Measurements from ENCODE around the gene BAD.

BAD gene

DNA sequence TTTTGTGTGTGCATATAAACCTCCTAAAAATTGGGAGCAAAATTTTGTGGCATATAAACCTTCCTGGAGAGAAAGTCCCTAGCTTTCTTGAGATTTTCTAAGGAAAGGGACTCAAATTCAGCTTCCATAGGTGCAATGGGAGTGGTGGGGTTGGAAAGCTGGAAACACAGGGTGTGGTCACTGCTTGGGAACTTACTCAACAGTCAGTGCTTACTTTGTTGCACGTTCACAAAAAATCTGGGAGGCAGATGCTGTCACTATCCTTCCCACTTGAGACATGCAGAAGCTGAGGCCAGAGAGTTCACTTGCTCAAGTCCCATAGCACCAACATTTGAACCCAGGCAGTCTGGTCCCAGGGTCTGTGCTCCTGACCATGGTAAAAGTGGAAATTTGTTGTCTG, 11.8 kb upstream of the BAD start:
- DNase-seq (ENCODE audit: low read depth, low spot score): no peak

DNA sequence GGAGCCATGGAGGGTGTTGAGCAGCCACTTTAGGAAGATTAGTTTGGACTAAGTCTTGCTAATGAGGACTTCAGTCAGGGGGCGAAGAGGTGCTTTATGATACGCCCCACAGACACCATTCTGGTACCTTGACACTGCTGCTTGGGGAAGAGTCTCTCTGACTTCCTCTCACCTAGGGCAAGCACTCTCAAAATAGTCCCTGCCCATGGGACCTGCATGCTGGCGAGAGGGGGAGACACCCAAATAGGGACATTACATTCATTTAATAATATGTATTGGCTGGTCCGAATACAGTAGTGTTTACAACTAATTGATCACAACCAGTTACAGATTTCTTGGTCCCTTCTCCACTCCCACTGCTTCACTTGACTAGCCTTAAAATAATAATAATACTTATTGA, 11.3 kb upstream of the BAD start:
- no peak for DNase-seq (ENCODE audit: low read depth, low spot score)

DNA sequence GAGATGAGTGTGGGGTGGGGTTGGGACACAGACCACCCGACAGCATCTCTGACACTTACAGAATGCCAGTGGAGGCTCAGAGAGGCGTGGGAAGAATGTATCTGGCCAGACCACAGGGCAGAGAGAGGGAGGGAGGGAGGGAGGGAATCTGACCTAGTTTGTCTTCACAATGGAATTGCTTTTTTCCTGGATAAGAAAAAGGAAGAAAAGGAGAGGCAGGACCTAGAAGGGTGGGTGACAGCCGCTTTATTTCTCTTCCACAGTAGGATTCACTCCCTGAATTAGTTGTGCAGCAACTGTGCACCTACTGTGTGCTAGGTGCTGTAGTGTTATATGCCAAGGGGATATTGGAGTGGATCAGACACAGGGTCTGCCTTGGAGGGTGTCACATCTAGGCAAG, 10.3 kb upstream of the BAD start:
- DNase-seq (ENCODE audit: low read depth, low spot score): no peak

DNA sequence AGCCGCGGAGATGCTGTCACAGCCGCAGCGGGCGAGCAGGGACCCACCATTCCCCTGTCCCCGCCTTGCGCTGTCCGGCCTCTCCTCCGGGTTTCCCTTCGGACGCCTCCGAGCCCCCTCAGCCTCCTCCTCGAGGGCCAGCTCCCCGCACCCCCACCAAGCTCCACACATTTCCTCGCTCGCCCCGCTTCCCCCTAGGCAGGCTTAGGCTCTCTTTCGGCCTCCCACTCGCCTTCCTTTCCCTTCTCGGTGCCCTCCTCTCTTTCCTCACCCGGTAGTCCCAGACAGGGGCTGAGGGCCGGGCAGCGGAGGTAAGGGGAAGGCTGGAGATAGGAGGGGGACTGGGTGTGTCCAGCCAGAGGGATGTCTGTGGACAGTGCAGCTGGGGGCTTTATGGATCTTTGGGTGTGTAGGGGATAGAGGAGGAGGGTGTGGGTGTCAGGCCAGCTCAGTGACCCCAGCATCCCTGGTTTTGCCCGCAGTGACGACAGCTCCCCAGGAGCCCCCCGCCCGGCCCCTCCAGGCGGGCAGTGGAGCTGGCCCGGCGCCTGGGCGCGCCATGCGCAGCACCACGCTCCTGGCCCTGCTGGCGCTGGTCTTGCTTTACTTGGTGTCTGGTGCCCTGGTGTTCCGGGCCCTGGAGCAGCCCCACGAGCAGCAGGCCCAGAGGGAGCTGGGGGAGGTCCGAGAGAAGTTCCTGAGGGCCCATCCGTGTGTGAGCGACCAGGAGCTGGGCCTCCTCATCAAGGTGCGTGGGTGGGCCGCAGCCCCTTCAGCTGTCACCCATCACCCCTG, 8.2 kb upstream of the BAD start:
- no peak for DNase-seq (ENCODE audit: low read depth, low spot score)

DNA sequence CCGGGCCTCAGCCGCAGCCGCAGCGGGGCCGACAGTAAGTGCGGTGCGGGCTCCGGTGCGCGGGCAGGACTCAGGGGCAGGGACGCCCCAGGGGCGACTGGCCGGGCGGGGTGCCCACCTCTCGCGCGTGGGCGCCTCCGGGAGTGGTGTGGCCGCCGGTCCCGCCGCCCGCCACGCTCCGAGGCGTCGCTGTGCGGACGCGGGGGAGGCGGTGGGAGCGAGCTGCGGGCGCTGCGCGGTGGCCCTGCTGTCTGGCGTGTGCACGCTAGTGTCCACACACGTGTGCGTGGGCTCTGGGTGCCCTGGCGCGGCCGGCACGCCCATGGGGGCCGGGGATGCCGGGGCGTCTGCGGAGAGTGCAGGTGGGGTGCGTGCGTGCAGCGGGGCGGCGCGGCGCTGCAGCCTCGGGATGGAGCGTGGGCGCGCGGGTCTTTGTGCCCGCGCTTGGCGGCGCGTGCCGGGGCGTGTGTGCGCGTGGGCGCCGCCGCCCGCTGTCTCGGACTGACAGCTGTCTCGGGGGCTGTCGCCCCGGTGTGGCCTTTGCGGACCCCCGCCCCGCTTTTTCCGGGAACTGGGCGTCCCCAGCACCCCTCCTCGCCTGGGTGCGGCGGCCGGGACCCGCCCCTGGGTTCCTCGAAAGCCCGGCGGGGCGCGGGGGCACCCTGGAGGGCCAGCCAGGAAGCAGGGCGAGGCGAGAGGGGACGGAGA, 7.4 kb upstream of the BAD start:
- DNase-seq (ENCODE audit: low read depth, low spot score): no peak

DNA sequence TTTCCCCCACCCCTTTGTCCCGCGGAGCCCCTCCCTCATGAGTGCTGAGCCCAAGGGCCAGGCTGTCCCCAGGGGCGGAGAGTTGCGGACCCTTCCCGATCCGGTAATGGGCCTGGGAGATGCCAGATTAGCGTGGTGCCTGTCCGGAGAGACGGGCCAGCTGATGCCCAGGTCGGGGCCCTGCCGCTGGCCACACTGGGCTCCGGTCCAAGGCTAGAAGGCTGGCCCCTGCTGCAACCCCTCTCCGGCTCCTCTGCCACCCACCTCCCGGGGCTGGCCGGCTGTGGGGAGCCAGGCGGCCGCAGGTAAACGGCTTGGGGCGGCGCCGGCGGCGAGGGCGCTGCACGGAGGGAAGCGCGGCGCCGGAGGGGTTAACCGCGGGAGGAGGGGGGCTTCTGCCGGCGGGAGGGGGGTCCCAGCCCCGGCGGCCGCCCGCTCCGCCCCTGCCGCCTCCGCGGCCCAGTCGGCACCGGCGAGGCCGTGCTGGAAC, 6.8 kb upstream of the BAD start, which contains the start of gene KCNK4:
TSS of gene KCNK4 (plus strand) at position 41 of the 490 bp plus-strand sequence. CDS start 1,717 bp downstream, outside the sequence.
- DNase-seq (ENCODE audit: low read depth, low spot score): no peak

DNA sequence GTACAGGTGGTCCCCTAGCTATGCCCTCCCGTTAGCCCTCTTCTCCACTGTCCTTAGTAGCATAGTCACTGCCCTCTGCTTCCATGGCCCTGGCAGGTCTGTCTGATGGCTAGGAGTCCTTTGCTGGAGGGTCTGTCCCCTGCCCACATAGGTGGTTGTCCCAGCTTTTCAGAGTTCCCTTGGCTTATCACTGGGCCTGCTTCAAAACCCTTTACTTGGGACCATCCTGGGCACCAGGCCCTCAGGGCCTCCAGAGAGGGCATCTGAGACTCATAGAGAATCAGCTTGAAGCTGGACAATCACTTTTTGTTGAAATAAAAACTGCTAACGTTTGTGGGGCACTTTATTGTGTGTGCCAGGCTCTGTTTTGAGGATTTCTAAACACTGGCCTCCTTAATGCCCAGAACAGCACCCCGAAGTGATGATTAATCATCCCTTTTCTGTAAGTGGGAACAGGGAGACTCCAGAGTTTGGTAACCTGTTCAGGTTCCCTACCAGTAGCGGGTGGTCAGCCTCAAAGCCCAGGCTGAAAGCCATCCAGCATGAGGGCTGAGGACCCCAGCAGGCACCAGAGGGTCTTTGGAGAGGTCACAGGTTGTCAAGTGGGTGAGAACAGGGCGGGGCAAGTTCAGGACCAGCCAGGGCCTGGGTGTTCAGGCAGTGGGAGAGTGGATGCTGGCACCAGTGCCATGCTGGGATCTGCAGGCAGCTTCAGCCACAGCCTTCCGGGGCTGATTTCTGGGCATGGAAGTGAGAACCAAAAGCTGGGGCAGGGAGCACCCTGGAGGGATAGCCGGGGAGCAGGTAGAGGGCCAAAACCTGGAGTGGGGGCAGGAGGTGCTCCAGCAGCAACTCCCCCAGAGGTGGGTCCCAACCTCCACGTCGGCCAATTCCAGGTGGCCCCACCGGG, 6.1 kb upstream of the BAD start:
- no peak for DNase-seq (ENCODE audit: low read depth, low spot score)

DNA sequence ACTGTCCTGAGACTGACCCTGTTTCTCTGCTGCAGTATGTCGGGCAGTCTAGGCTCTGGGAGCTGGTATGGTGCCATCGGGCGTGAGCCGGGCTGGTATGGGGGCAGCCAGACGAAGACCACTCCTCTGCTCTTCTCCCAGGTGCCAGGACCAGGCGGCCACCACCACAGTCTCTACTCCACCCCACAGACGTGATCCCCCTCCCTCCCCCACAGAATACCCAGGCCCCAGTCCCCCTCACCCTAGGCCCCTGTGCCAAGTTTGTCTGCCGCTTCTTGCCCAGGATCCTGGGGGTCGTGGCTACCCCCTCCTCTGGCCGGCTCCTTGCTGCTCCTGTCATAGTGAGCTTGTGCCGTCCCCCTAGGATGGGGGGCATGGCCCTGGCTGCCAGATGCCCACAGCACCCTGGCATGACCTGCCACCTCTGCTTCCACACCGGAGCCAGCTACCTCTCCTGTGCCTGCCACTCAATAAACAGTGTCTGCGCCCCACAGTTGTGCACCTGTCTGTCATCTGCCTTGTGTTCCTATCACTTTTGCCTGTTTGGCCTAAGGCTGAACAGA, 4.6 kb upstream of the BAD start:
- no peak for DNase-seq (ENCODE audit: low read depth, low spot score)

DNA sequence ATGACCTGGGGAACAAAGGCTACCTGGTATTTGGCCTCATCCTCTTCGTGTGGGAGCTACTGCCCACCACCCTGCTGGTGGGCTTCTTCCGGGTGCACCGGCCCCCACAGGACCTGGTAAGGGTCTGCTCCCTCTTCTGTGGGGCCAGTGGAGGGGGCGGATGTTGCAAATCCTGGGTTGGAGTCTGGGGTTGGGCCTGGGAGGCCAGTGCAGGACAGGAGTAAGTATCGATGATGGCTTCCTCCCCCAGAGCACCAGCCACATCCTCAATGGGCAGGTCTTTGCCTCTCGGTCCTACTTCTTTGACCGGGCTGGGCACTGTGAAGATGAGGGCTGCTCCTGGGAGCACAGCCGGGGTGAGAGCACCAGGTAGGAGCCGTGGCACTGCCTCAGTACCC, 3.9 kb upstream of the BAD start:
- DNase-seq (ENCODE audit: low read depth, low spot score): no peak

DNA sequence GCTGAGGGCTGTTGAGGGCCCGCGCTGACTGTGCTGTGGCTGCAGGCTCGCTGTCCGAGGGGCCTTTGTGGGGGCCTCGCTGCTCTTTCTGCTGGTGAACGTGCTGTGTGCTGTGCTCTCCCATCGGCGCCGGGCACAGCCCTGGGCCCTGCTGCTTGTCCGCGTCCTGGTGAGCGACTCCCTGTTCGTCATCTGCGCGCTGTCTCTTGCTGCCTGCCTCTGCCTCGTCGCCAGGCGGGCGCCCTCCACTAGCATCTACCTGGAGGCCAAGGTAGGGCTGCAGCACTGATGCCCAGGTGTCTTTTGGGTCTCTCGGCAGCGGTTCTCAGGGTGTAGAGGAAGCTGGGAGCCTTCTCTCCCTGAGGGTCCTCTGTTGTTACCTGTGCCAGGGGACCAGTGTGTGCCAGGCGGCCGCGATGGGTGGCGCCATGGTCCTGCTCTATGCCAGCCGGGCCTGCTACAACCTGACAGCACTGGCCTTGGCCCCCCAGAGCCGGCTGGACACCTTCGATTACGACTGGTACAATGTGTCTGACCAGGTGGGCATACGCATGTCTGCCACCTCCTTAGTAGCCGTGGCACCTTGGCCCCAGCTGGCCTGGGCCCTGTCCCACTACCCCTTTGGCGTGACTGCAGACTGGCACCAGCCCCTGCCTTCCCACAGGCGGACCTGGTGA, 3.3 kb upstream of the BAD start:
- DNase-seq (ENCODE audit: low read depth, low spot score): no peak

DNA sequence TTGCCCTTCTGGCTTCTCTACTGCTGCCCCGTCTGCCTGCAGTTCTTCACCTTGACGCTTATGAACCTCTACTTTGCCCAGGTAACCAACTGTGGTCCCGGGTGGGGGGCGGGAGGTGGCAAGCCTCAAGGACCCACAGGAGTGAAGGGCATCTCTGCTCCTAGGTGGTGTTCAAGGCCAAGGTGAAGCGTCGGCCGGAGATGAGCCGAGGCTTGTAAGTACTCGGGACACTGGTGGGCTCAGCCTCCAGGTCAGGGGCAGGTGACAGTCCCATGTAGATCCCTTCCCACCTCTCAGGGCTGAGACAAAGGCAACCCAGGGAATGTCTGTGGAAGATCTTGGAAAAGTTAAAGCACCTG, 2.3 kb upstream of the BAD start:
- DNase-seq (ENCODE audit: low read depth, low spot score): no peak

DNA sequence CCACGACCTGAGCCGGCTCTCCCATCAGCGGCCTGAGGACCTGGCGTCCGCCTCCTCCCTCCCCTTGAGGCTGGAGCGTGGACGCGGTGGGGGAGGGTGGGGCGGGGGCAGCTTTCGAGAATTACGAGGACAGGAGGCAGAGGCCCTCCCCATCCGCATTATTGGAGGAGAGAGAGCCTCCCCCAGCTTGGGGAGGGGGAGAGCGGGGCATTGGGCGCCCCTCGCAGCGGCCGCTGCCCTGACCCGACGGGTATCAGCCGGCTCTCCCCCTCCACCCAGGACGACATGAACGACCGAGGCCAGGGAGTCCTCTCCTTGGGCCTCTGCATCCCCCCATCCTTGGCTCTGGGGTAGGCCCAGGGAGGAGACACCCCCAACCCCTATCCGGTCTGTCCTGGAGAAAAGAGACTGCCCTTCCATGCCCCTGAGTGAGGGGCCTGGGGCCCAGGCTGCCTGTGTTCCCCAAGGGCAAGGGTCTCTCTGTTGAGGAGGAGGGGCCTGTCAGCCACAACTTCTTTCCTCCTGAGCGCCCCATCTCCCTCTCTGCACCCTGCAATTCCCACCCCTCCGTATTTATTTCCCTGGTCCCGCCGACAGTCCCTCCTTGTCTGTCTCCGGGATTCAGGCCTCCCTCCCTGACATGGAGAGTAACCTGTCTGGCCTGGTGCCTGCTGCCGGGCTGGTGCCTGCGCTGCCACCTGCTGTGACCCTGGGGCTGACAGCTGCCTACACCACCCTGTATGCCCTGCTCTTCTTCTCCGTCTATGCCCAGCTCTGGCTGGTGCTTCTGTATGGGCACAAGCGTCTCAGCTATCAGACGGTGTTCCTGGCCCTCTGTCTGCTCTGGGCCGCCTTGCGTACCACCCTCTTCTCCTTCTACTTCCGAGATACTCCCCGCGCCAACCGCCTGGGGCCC, 1.7 kb upstream of the BAD start:
- no peak for DNase-seq (ENCODE audit: low read depth, low spot score)

DNA sequence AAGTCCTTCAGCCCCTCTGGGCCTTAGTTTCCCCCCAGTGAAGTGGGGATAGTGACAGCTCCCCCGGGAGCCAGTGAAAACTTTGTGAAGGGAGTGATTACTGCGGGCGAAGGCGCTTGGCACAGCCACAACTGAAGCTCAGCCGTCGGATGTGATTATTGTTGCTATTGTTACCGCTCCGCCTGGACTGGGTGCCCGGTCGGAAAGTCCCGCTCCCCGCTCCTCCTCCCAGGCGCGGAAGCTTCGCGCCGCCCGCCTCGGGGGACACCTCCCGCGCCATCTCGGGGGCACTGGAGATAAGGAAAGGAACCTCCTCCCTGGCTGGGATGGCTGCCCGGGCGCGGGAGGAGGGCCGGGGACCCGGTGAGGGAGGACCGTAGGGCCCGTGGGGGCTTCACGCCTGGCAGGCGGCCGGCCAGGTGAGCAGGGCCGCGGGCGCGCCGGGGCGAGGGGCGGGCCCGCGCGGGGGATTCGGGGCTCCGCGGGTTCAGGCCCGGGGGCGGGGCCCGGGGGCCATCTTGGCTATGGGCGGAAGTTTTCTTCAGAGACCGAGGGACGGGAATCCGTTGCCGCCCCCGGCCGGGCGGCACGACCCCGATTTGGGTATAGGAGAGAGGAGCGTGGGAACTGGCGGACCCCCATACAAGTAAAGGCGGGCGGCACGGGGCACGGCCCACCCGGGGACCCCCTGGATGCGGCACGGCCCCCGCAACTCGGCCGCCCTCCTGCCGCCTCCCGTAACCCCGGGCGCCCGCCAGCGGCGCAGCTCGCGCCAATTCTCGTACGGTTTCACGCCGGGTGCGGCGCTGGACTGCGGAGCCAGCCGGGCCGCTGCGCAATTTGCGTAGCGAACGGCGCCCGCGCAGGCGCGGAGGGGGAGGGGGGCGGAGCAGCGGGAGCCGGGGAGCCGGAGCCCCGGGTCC, 758 bp upstream of the BAD start, which contains the start of gene GPR137:
TSS of gene GPR137 (plus strand) at position 887 of the 923 bp plus-strand sequence. CDS start 677 bp downstream, outside the sequence.
- no peak for DNase-seq (ENCODE audit: low read depth, low spot score)

DNA sequence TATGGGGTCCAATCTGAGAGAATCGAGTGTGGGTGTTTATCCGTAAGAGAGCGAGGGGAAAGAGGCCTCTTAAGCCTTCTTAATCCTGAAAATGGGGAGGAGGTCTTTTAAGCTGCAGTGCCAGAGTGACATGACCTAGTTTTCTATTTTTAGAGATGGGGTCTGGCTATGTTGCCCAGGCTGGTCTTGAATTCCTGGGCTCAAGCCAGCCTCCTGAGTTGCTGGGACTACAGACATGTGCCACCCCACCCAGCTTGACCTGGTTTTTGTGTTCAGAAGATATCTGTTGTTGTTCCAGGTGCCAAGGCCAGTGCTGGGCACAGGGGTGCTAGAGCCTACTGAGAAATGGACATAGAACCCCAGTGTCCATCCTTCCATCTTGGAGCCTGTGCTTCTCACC, 1.4 kb downstream of the BAD start:
- DNase-seq (ENCODE audit: low read depth, low spot score): no peak

DNA sequence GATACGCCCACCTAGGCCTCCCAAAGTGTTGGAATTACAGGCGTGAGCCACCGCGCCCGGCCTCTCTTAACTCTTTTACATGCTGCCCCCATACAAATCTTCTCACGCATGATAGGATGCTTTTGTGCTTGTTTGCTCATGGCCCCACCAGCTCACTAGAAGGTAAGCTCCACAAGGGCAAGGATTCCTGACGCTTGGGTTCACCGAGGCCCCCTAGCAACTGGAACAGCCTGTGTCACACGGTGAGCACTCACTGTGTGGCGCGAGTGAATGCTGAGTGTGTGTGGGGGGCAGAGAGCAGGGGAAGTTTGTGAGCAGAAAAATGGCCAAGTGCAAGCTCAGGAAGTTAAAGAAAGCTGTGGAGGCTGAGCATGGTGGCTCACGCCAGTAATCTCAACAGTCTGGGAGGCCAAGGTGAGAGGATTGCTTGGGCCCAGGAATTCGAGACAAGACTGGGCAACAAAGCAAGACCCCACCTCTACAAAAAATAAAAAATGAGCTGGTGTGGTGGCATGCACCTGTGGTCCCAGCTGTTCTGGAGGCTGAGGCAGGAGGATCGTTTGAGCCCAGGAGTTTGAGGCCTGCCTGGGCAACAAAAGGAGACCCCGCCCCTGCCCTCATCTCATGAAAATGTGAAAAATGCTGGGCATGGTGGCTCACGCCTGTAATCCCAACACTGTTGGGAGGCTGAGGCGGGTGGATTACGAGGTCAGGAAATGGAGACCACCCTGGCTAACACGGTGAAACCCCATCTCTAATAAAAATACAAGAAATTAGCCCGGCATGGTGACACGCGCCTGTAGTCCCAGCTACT, 2.3 kb downstream of the BAD start:
- no peak for DNase-seq (ENCODE audit: low read depth, low spot score)

DNA sequence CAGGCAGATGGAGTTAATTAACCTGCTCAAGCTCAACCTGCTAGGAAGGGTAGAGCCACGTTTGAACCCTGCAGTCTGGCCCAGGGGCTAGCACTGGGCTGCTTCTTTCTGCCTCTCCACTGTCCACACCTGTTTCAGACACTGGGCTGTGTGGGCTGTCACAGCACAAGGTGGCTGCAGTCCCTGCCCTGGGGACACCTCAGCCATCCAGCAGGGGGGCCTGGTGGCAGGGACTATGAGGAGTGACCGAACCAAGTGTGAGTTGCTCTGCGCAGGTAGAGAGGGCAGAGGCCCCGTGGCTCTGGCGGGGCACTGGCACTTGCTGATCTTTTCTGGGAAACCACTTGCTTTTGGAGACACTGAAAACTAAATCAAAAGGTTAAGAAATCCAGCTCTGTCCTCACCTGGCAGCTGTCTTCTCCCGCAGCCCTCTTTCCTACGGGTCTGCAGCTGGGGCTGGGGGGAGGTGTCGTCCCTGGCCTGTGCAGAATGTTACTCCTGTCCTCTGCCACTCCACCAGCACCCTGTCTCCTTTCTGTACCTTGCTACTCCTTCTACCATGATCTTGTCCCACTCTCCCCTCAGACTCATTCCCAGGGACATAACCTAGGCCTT, 5.8 kb downstream of the BAD start:
- DNase-seq (ENCODE audit: low read depth, low spot score): no peak

DNA sequence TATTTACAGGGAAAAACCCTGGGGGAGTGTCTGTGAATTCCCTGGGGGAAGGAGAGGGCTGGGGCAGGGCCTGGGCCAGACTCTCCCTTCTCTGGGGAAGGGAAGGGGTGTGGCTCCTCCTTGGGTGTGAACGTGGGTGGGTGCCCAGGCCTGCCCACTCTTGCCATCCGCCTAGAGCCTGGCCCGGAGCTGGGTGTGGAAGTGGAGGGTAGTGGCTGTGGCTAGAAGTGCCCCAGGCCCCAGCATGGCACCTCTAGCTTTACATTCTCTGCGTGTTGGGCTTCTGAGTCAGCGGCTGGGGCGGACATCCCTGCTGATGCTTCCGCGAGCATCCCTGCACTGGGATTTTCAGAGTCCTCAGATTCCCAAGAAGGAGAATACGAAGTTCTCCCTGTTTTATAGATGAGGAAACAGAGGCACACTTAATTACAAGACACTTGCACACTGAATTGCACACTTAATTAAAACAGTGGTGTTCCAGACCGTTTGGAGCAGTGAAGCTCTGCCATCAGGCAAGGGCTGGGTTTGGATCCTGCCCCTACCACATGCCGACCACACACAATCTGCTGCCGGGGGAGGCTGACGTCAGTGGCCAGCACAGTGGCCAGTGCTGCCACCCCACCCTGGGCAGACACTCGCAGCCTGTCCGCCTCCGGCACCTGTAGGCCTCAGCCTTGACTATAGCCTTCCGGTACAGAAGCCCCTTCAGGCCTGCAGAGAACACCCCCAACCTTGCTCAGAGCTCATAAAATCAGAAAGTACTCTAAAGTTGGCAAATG, 7.6 kb downstream of the BAD start:
- DNase-seq (ENCODE audit: low read depth, low spot score): no peak
